GM21367 (cell line): Measurements from ENCODE around the gene TPRG1L.
"Not testable (repeated sequence)": the region's sequence is repeated elsewhere in the genome, so short reads cannot be mapped to it uniquely, and the experiment has no call there.

Experiments
- ATAC-seq: cut with Tn5 transposase; IDR thresholded peaks from one replicate; pipeline ENCODE4 v1.9.1; 2021; ENCODE audit not compliant: unreplicated experiment

The TPRG1L gene

DNA sequence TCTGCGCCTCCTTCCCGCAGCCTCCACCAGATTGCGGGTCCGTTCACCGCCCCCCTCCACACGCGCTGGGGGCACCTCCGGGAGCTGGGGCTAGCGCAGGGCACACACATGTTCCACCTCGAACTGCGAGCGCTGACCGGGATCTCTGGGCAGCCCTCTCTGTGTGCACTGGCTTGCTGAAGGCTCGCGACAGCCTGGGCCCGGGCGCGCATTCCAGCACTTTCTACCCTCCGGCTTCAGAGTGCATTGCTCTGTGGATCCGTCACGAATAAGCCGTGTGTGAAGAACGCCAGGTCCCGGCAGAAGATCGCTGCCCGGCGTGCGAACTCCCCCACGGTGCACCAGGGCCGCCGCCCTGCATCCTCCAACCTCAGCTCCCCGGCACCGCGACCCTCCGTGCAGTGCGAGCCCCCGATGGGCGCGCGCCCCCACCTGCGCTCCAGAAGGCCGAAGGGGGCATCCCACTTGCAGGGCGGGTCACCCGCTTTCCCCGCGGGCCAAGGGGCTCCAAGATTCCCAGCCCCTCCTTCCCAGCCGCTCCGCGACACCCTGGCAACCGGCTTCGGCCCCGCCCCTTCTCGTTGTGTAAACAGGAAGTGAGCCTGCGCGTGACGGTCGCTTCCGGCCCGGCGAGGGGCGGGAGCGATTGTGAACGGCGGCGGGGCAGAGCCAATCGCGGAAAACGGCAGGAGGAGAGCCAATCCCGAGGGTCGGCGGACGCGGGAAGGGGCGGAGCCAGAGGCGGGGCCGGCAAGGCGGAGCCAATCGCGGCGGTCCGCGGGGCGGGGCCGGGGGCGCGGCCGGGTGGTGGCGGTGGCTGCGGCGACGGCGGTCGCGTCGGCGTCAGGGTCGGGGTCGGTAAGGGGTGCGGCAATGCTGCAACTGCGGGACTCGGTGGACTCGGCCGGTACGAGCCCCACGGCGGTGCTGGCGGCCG, at the start of gene TPRG1L:
Gene TPRG1L, plus strand, starts transcription at position 816 of the 937 bp plus-strand sequence. Its CDS starts 58 bp downstream, at position 874.
- ATAC-seq, result peak; percentile 83

DNA sequence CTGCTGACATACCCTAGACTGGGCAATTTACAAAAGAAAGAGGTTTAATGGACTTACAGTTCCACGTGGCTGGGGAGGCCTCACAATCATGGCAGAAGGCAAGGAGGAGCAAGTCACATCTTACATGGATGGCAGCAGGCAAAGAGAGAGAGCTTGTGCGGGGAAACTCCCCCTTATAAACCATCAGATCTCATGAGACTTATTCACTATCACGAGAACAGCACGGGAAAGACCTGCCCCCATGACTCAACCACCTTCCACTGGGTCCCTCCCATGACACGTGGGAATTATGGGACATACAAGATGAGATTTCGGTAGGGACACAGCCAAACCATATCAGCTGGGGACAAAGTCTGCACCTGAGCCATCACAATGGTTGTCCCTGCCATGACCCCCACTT, 49.3 kb upstream of the TPRG1L start:
- not testable (repeated sequence) for ATAC-seq

DNA sequence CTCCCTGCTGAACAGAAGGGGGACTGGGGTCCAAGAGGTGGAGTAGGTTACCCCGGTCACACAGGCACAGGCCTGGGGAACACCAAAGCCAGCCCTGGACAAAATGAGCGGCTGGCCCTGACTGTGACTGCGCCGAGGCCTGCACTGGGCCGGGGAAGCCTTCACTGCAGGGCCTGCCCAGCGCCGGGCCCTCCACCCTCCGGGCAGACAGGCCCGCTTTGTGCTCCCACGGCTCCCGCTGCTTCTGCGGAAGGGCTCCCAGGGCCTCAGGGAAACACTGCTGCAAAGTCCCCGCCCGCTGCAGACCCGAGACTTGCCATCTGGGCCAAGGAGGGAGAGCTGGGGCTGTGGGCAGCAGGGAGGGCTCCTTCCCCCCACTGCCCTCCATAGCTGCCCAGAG, 48.8 kb upstream of the TPRG1L start:
- no peak for ATAC-seq

DNA sequence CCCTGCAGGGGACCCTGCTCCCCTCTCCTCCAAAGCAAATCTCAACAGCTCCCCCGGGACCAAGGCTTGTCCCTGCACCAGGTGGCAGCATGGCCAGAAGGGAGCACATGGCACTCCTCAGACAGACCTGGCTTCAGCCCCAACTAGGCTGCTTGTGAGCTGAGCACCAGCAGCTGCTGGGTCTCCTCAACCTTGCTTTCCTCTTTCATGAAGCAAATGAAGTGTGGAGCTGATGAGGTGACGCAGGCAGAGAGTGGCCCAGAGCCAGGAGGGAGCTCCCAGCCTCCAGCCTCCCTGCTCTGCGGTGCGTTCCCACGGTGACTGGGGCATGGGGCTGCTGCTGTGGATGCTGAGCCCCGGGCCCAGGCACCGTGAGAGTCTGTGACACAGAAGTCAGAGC, 47.5 kb upstream of the TPRG1L start:
- no peak for ATAC-seq

DNA sequence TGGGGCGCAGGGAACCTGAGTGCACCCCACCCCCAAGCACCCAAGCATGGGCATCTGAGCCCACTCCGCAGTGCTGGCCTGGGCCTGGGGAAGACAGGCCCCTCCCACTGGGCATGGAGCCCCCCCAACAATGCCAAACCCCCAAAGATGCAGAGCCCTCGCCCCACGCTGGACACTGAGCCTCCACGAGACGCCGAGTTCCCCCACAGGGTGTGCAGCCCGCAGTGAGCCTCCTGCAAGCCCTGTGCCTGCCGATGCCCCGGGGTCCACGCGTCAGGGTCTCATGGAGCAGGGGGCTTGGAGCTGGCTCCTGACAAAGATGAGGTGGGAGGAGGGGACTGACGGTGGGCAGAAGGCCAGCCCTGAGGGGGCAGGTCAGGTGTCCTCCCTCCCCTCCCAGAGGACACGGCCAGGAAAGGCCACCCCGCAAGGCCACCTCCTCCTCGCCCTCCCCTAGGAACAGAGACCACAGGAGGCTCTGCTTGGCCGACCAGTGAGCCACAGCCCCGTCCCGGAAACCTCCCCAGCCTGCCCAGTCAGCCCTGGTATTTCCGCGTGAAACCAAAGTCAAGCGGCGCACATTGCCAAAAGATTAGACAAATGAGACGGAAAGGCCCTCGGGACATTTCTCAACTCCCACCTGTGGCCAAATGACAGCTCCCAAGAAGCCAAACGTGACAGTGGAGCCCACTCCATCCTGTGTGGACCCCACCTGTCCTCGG, 46.9 kb upstream of the TPRG1L start:
- ATAC-seq, result no peak

DNA sequence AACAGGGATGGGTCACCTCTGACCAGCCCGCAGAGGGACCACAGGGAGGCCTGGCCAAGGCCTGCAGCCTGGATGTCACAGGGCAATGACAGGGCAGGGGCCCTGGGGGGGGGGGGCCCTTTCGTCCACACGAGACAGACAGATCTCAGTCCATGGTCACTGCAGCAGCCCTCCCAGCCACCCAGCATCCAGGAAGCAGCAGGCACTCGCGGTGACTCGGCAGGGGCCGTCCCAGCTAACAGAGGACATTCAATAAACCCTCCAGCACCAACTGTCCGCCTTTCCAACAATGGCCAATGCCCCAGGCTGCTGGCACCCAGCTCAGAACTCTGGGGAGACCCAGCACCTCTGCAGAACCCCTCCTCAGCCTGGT, 46.4 kb upstream of the TPRG1L start:
- ATAC-seq, result no peak

DNA sequence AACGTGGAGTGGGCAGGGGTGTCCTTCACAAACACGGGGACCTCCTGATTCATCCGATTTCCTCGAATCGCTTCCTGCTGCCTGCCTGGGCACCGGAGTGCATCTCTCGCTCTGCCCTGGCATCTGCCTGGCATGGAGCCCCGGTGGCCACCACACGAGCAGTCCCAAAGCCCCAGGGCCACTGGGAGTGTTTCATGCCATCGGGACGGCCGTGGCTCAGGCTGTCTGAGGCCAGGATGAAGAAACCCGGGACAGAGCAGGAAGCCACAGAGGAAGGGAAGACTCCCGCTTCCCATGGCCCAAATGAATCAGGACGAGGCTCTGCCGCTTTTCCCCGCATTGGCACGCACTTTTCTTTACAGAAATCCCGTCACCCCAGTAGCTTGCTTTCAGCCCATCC, 45.9 kb upstream of the TPRG1L start:
- no peak for ATAC-seq

DNA sequence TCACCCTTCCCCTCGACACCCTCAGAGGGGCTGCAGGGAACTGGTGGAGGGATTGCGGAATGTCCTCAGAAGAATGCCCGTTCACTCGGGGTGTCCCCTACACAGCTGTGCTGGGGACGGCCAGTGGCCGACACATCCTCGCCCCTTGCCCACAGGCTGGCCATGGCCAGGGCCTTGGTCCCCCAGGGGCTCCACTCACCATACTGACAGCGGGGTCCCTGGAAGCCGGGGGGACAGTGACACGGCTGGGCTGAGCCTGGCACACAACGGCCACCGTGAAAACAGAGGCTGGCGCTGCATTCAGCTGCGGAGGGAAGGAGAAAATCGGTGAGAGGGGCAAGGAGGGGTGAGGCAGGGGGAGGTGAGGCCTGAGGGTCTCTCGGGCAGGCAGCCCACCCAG, 45.2 kb upstream of the TPRG1L start:
- no peak for ATAC-seq

DNA sequence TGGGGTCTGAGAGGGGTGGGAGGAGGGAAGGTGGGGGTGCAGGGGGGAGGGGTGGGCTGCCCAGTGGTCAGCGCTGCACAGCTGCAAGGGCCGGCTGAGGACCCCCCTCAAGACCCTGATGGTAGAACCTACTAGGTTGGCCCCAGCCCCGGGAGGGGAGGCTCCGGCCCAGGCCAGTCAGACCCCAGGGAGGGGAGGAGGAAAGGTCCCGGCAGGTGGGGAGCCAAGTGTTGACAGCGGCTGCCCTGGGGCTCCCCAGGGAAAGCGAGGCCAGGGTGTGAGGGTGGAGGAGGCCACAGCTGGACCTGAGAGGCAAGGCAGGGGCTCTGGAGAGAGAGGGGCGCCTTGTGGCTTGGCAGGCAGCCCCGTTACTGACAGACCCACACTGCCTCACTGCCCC, 44.6 kb upstream of the TPRG1L start:
- no peak for ATAC-seq

DNA sequence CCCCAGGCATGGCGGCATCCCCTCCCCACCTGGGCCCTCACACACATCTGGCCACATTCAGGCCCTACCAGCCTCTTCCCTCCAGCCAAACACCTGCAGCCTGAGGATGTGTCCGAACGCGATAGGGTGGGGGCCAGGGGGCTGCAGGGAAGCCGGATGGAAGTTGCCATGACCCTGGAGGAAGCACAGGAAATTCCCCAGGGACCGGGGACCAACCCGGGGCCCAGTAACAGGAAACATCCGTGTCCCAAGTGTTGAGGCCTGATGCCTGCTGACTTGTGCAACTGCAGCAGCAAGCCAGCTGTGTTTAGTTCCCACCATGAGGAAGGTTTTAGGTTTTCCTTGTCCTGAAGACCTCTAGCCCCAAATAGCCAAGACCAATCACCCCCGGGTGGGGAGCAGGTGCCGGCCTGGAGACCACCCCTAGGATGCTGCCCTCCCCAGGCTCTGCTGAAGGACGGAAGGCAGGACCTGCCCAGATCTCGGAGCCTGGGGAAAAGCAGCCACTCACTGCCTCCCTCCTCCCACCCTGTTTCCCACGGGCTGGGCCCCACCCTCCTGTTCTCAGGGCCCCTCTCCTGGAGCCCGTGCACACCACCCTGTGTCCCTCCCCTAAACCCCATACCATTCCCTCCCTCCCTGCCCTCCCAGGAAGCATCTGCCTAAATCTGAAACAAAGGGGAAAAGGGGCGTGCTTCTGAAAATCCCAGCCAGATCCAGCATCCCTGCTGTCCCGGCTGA, 43.3 kb upstream of the TPRG1L start:
- no peak for ATAC-seq

DNA sequence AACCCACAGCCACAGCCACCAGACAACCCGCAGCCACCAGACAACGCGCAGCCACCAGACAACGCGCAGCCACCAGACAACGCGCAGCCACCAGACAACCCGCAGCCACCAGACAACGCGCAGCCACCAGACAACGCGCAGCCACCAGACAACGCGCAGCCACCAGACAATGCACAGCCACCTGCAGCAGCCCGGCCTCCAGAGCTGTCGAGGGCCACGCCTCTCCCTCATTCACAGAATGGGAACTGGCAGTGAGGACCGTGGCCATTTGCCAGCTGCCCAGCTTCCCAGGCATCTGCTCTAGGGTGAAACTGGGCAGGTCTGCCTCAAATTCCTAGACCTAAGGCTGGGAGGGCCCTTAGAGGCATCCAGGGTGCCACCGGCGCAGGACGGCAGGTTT, 41.1 kb upstream of the TPRG1L start:
- not testable (repeated sequence) for ATAC-seq

DNA sequence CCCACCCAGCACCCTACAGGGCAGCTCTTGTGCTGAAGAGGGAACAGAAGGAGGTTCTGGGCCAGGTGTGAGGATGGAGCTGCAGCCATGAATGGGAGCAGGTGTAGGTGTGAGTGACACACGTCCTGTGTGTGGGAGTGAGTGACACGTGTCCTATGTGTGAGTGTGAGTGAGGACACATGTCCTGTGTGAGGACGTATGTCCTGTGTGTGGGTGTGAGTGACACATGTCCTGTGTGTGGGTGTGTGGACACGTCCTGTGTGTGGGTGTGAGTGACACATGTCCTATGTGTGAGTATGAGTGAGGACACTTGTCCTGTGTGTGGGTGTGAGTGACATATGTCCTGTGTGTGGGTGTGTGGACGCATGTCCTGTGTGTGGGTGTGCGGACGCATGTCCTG, 39.9 kb upstream of the TPRG1L start:
- no peak for ATAC-seq

DNA sequence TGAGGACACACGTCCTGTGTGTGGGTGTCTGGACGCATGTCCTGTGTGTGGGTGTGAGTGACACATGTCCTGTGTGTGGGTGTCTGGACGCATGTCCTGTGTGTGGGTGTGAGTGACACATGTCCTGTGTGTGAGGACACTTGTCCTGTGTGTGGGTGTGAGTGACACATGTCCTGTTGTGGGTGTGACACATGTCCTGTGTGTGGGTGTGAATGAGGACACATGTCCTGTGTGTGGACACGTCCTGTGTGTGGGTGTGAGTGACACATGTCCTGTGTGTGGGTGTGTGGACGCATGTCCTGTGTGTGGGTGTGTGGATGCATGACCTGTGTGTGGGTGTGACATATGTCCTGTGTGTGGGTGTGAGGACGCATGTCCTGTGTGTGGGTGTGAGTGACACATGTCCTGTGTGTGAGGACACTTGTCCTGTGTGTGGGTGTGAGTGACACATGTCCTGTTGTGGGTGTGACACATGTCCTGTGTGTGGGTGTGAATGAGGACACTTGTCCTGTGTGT, 39.4 kb upstream of the TPRG1L start:
- ATAC-seq, result not testable (repeated sequence)

DNA sequence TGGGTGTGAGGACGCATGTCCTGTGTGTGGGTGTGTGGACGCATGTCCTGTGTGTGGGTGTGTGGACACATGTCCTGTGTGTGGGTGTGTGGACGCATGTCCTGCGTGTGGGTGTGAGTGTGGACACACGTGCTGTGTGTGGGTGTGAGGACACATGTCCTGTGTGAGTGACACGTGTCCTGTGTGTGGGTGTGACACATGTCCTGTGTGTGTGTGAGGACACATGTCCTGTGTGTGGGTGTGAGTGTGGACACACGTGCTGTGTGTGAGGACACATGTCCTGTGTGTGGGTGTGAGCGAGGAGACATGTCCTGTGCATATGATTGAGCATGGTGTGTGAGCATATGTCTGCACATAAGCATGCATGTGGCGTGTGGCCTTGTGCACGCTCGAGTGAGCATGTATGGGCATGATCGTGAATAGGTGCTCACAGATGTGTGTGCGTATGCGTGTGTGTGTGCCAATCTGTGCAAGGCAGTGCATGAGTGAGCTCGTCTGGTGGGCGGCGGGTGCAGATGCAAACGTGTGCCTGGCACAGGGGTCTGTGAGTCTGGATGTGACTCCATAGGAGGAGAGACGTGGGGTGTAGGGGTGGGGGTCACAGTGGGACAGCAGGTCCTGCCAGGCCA, 38.8 kb upstream of the TPRG1L start:
- no peak for ATAC-seq

DNA sequence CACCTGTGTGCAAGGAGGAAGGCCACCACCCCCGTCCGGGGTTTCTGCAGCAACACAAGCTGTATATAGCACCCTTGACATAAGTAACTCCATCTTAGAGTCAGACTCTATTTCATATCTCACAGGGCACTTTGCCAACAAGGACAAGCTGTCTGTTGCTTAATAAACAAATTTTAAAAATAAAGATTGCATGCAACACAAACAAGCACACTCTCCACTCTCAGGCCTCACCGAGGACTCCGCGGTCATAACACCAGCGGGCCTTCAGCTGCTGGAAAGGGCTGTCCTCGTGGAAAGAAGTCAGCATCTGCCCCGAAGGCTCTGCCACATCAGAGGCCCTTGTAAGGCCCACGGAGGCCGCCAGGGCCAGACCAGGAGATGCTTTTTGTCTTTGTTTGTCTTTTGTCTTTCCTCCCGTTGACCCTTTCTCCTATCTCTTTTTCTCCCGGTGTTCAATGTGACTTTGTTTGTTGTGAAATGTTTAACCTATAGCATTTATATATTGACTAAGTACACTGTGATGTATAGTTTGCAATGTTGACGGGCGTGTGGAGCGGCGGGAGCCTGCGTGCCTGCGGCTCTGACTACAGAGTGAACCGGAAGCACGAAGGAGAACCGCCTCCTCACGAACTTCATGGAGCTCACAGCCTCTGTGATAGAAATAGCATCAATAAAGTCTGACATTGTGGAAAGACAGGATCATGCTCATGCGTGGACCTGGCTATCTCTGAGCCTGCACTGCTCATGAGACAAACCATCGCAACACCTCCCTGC, 37.6 kb upstream of the TPRG1L start:
- ATAC-seq, result no peak

DNA sequence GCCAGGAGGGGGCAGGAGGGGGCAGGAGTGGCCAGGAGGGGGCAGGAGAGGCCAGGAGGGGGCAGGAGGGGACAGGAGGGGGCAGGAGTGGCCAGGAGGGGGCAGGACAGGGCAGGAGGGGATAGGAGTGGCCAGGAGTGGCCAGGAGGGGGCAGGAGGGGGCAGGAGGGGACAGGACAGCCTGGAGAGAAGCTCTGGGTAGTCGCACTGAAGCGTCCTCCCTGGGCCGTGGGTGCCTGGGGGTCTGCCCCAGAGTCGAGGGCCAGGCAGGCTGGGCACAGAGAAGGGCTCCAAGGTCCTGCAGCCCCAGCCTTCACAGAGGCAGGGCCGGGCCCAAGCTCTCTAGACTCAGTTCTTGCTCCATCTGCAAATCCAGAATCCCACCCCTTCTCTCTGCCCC, 36.4 kb upstream of the TPRG1L start:
- ATAC-seq, result no peak

DNA sequence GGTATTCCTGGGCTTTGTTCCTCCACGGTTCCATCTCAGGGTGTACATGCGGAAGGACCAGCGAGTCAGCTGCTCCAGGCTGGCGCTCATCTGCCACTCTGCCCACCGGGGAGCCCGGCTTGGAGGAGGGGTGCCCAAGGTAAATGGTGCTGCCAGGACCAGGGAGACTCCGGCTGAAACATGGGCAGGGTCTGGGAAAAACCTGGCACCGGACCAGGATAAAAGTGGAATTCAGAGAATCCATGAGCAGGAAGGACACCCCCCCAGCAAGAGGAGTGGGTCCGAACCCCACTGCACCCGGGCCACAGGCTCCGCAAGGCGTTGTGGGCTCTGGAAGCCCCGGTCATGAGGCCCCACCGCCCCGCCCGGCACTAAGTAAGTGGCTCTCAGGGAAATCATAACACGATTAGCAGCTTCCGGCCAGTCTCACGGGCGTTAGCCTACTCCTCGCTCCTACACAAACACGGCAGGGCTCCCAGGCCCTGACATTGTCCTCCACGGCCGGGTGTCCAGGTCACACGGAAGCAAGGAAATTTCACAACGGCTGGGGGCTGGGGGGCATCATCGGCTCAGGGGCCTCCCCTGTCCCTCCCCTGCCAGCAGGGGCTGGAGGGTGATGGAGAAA, 34.6 kb upstream of the TPRG1L start:
- ATAC-seq, result no peak

DNA sequence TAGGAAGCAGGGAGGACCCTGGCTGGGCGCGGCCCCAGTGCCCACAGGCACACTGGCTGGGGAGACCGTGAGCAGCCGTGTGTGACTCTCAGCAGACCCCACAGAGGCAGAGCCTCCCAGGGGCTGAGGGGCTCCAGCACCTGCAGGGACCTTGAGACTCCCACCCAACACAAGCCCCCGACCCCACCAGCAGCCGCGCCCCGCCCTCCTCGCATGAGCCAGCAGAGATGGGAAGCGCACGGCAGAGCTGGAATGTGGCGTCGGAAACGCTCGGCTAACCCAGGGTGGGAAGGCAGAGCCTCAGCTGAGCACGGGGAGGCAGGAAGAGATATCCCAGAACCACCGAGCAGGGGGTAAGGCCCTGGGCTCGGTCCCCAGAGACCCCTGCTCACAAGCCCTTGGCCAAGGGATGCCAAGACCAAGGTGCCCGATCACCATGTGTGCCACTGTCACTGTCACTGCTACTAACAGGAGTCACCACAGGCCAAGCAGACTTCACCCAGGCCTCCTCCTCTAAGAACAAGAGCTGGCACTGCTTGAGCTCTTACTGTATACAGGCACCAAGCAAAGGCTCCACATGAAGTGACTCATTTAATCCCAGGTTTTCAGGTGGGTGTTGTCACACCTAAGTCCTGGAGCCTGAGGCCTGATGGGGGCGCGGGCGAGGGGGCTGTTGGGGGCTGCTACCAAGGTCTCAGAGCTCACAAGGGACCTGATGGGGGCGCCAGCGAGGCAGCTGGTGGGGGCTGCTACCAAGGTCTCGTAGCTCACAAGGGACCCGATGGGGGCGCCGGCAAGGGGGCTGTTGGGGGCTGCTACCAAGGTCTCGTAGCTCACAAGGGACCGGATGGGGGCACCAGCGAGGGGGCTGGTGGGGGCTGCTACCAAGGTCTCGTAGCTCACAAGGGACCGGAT, 33.6 kb upstream of the TPRG1L start:
- no peak for ATAC-seq

DNA sequence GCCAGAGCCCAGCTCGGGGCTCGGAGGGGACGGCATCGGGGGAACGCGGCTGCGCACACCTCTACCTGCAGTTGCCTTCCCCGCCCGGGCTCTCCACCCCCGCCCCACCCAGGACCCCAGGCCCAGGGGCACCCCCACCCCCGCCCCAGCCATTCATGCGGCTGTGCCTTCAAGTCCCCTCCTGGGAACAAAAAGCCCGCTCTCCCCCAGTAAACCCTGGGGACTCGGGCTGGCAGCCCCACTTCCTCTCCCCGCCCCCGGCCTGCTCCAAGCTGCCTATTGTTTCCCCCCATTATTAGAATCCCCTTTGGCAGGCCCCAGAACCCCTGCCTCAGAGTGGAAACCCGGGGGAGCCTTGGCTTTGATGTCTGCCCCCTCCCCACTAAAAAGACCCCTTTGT, 31.5 kb upstream of the TPRG1L start:
- ATAC-seq, result no peak
